Measurements from ENCODE around the gene KRTAP1-1.

Gene KRTAP1-1

DNA sequence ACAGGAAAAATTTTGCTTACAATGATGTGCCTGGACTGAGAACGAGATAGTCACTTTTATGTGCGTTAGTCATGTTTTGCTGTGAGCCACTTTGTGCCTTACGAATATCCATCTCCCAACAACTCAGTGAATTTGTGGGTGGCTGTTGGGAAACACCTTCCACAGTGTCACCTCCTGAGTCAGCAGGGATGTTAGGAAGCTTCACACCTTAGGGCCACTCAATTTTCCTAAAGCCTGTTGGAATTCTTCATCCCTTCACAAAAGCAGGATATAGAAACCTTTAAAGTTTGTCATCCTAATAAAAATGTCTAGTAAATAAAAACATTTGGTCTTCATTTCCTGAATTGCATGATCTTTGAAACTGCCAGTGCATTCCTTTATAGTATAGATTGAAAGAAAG, 28.1 kb downstream of the KRTAP1-1 start:
- Histone ChIP-seq H3K4me1 (ENCODE audit: control insufficient read depth in 1 of 2, insufficient read depth in 2 of 2, low read length in 2 of 2) (no peaks in the 10 kb centered on the region), H3K36me3 (ENCODE audit: control insufficient read depth in 1 of 2, insufficient read depth in 2 of 2, low read length in 2 of 2) (no peaks in the 10 kb centered on the region), H3K9me3 (ENCODE audit: control insufficient read depth in 1 of 2, low read length in 2 of 2) (no peaks in the 10 kb centered on the region), H3K4me3 (ENCODE audit: low read depth in 1 of 2, low read length in 2 of 2) (no peak overlapping the region), H3K9ac (ENCODE audit: low read depth in 1 of 2, low read length in 2 of 2) (no peak overlapping the region), H3K27ac (ENCODE audit: low read depth, low read length) (no peak overlapping the region), H3K27me3 (ENCODE audit: control insufficient read depth in 1 of 2, insufficient read depth in 2 of 2, low read length in 2 of 2) (no peaks in the 10 kb centered on the region)

DNA sequence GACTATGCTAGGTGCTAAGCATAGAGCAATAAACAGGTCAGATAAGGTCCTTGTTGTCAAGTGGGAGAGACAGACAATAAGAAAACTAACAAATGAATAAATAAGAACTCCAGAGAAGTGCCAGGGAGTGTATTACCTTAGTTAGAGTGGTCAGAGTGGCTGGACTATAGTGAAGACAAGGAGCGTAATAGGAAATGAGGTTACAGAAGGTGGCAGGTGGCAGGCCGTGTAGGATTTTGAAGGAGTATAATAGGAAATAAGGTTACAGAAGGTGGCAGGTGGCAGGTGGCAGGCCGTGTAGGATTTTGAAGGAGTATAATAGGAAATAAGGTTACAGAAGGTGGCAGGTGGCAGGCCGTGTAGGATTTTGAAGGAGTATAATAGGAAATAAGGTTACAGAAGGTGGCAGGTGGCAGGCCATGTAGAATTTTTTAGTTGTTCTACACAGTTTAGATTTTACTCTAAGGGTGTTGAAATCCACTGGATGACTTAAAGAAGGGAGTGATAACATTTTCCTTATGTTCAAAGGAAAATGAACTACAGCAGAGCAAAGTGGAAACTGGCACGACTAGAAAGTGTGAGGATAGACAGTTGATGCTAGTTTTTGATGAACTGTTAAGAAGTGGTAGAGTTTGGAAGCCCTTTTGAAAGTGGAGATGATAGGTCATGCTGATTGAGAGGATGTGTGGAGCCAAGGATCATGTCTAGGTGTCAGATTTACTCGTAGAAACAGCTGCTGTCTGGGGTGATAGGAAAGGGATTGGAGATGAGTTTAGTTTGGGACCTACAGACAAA, 28.7 kb downstream of the KRTAP1-1 start:
- Histone ChIP-seq H3K27me3 (ENCODE audit: control insufficient read depth in 1 of 2, insufficient read depth in 2 of 2, low read length in 2 of 2) (no peaks in the 10 kb centered on the region), H3K9ac (ENCODE audit: low read depth in 1 of 2, low read length in 2 of 2) (no peak overlapping the region), H3K27ac (ENCODE audit: low read depth, low read length) (no peak overlapping the region), H3K36me3 (ENCODE audit: control insufficient read depth in 1 of 2, insufficient read depth in 2 of 2, low read length in 2 of 2) (no peaks in the 10 kb centered on the region), H3K4me3 (ENCODE audit: low read depth in 1 of 2, low read length in 2 of 2) (no peak overlapping the region), H3K4me1 (ENCODE audit: control insufficient read depth in 1 of 2, insufficient read depth in 2 of 2, low read length in 2 of 2) (no peaks in the 10 kb centered on the region), H3K9me3 (ENCODE audit: control insufficient read depth in 1 of 2, low read length in 2 of 2) (no peaks in the 10 kb centered on the region)

DNA sequence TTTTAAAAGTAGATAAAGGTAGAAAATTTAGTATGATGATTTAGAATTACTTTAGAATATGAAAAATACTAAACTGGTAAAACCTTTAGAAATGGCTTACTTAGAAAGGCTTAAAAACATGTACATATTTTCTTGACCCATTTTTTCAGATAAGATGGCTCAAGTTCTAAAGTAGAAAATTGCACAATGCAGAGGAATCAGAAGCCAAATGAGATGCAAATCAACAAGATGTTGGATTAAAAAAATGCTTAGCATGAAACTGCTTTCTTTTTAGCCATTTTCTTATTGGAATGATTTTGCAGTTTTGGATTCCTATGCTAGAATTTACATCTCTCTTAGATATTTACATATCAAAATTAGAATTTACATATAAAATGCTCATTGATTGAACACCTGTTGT, 30.8 kb downstream of the KRTAP1-1 start:
- Histone ChIP-seq H3K4me3 (ENCODE audit: low read depth in 1 of 2, low read length in 2 of 2) (no peak overlapping the region), H3K27me3 (ENCODE audit: control insufficient read depth in 1 of 2, insufficient read depth in 2 of 2, low read length in 2 of 2) (no peaks in the 10 kb centered on the region), H3K9ac (ENCODE audit: low read depth in 1 of 2, low read length in 2 of 2) (no peak overlapping the region), H3K27ac (ENCODE audit: low read depth, low read length) (no peak overlapping the region), H3K9me3 (ENCODE audit: control insufficient read depth in 1 of 2, low read length in 2 of 2) (no peaks in the 10 kb centered on the region), H3K4me1 (ENCODE audit: control insufficient read depth in 1 of 2, insufficient read depth in 2 of 2, low read length in 2 of 2) (no peaks in the 10 kb centered on the region), H3K36me3 (ENCODE audit: control insufficient read depth in 1 of 2, insufficient read depth in 2 of 2, low read length in 2 of 2) (no peaks in the 10 kb centered on the region)

DNA sequence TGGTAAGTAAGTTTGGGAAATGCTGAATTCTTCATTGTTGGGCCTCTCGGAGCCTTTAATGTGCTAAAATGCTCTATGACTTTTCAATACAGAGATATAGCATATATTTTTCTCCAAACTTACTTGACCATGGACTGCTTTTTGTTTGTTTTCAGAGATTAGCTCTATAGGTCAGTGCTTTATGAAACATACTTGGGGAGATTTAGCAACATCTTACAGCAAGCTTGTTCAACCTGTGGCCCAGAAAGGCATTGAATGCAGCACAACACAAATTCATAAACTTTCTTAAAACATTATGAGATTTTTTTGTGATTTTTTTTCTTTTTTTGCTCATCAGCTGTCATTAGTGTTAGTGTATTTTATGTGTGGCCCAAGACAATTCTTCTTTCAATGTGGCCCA, 31.3 kb downstream of the KRTAP1-1 start:
- H3K27me3 ChIP-seq (ENCODE audit: control insufficient read depth in 1 of 2, insufficient read depth in 2 of 2, low read length in 2 of 2) = no peaks in the 10 kb centered on the region
- H3K4me1 ChIP-seq (ENCODE audit: control insufficient read depth in 1 of 2, insufficient read depth in 2 of 2, low read length in 2 of 2) = no peaks in the 10 kb centered on the region
- H3K27ac ChIP-seq (ENCODE audit: low read depth, low read length) = no peak overlapping the region
- H3K36me3 ChIP-seq (ENCODE audit: control insufficient read depth in 1 of 2, insufficient read depth in 2 of 2, low read length in 2 of 2) = no peaks in the 10 kb centered on the region
- H3K9ac ChIP-seq (ENCODE audit: low read depth in 1 of 2, low read length in 2 of 2) = no peak overlapping the region
- no peaks in the 10 kb centered on the region for H3K9me3 ChIP-seq (ENCODE audit: control insufficient read depth in 1 of 2, low read length in 2 of 2)
- no peak overlapping the region for H3K4me3 ChIP-seq (ENCODE audit: low read depth in 1 of 2, low read length in 2 of 2)

DNA sequence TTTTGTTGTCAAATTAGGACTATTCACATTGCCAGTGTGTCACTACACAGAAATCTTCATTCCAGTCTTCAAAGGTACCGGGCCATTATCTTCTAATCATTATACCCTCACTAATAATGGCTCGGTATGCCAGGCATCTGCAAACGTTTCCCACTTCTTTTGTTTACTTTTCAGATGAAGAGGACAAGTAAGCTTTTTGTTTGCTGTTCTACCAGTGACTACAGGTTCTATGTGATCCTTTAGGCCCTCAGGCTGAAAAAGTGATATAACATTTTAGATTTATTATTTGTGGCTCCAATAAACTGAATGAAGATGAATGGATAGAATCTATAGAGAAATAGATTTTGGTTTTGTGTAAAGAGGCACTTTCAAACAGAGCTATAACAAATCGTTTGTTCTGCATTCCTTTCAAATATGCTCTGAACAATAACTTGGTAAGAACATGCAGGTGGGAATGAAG, 31.9 kb downstream of the KRTAP1-1 start:
- no peaks in the 10 kb centered on the region for H3K4me1 ChIP-seq (ENCODE audit: control insufficient read depth in 1 of 2, insufficient read depth in 2 of 2, low read length in 2 of 2)
- no peak overlapping the region for H3K4me3 ChIP-seq (ENCODE audit: low read depth in 1 of 2, low read length in 2 of 2)
- no peak overlapping the region for H3K9ac ChIP-seq (ENCODE audit: low read depth in 1 of 2, low read length in 2 of 2)
- H3K9me3 ChIP-seq (ENCODE audit: control insufficient read depth in 1 of 2, low read length in 2 of 2) = no peaks in the 10 kb centered on the region
- no peak overlapping the region for H3K27ac ChIP-seq (ENCODE audit: low read depth, low read length)
- H3K27me3 ChIP-seq (ENCODE audit: control insufficient read depth in 1 of 2, insufficient read depth in 2 of 2, low read length in 2 of 2) = peaks cover 0 to 2% of the 10 kb centered on the region in 2 donors
- no peaks in the 10 kb centered on the region for H3K36me3 ChIP-seq (ENCODE audit: control insufficient read depth in 1 of 2, insufficient read depth in 2 of 2, low read length in 2 of 2)

DNA sequence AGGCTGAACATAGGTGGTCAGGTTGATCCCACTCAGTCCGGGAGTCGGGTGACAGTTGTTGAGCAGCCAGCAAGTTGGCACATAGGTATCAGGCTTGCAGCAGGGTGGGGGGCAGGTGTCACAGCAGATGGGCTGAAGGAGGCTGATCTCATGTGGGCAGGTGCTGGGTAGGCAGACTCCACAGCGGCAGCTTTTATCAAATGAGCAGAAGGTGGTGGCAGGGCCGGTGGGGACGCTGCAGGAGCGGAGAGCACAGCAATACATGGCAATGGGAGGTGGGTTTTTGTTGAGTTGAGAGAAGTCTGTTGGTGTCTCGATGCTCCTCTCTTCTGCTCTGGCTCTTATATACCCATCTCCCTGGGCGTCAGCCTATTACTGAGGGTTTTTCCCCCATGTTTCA, 32.4 kb downstream of the KRTAP1-1 start, which contains the start of gene KRTAP3-1:
KRTAP3-1 (minus strand) TSS at position 318 of the 400 bp plus-strand sequence; CDS start at position 264, 54 bp downstream.
- Histone ChIP-seq H3K36me3 (ENCODE audit: control insufficient read depth in 1 of 2, insufficient read depth in 2 of 2, low read length in 2 of 2) (no peaks in the 10 kb centered on the region), H3K4me1 (ENCODE audit: control insufficient read depth in 1 of 2, insufficient read depth in 2 of 2, low read length in 2 of 2) (no peaks in the 10 kb centered on the region), H3K4me3 (ENCODE audit: low read depth in 1 of 2, low read length in 2 of 2) (no peak within 1 kb of the TSS), H3K27ac (ENCODE audit: low read depth, low read length) (no peak within 1 kb of the TSS), H3K9me3 (ENCODE audit: control insufficient read depth in 1 of 2, low read length in 2 of 2) (no peaks in the 10 kb centered on the region), H3K27me3 (ENCODE audit: control insufficient read depth in 1 of 2, insufficient read depth in 2 of 2, low read length in 2 of 2) (peaks cover 0 to 4% of the 10 kb centered on the region in 2 donors), H3K9ac (ENCODE audit: low read depth in 1 of 2, low read length in 2 of 2) (no peak within 1 kb of the TSS)

DNA sequence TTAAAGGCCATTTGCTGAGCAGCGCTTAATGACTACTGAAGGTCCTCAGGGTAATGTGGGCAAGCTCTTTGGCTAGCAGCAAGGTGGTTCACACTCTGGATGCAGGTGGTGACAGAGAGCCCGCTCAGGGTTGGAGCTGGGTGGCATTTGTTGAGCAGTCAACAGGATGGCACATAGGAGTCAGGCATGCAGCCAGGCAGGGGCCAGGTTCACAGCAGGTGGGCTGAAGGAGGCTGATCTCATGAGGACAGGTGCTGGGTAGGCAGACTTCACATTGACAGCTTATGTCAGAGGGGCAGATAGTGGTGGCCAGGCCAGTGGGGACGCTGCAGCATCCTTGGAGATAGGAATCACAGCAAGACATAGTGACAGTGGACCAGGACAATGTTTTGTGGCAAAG, 36.9 kb downstream of the KRTAP1-1 start:
- H3K27me3 ChIP-seq (ENCODE audit: control insufficient read depth in 1 of 2, insufficient read depth in 2 of 2, low read length in 2 of 2) = peaks cover 0 to 9% of the 10 kb centered on the region in 2 donors
- no peaks in the 10 kb centered on the region for H3K9me3 ChIP-seq (ENCODE audit: control insufficient read depth in 1 of 2, low read length in 2 of 2)
- no peaks in the 10 kb centered on the region for H3K36me3 ChIP-seq (ENCODE audit: control insufficient read depth in 1 of 2, insufficient read depth in 2 of 2, low read length in 2 of 2)
- H3K9ac ChIP-seq (ENCODE audit: low read depth in 1 of 2, low read length in 2 of 2) = no peak overlapping the region
- no peak overlapping the region for H3K4me3 ChIP-seq (ENCODE audit: low read depth in 1 of 2, low read length in 2 of 2)
- H3K27ac ChIP-seq (ENCODE audit: low read depth, low read length) = no peak overlapping the region
- no peaks in the 10 kb centered on the region for H3K4me1 ChIP-seq (ENCODE audit: control insufficient read depth in 1 of 2, insufficient read depth in 2 of 2, low read length in 2 of 2)

DNA sequence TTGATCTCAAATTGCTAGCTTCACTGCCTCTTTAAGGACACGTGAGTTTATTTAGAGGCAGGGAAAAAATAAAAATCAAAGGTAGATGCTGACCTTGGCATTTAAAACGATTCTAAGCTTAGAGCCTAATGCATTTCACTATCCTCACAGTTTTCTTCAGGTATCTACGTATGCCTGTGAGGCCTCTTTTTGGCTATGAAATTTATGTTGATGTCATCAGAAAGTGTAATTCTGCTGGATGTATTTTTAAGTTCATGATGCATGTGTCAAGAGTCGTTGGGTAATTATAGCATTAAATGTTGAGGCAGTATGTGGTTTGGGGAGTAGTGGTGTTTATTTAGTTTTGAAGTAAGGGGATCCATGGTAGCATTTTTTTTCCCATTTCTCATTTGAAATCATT, 37.3 kb downstream of the KRTAP1-1 start:
- no peak overlapping the region for H3K27ac ChIP-seq (ENCODE audit: low read depth, low read length)
- H3K36me3 ChIP-seq (ENCODE audit: control insufficient read depth in 1 of 2, insufficient read depth in 2 of 2, low read length in 2 of 2) = no peaks in the 10 kb centered on the region
- H3K9ac ChIP-seq (ENCODE audit: low read depth in 1 of 2, low read length in 2 of 2) = no peak overlapping the region

DNA sequence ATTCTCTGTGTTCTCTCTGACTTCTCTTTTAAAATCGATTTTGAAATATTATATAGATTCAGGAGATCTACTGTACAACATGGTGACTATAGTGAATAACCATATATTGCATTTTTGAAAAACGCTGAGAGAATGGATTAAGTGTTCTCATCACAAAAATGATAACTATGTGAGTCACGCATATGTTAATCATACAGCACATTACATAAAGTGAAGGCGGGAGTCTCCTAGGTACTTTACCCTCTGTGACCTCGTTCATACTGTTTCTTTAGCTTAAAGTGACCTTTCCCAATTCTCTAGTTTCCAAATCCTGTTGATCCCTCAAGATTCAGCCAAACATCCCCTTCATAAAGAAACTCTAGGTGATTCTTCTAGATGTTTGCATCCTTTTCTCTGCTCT, 38.4 kb downstream of the KRTAP1-1 start:
- no peaks in the 10 kb centered on the region for H3K4me1 ChIP-seq (ENCODE audit: control insufficient read depth in 1 of 2, insufficient read depth in 2 of 2, low read length in 2 of 2)
- H3K4me3 ChIP-seq (ENCODE audit: low read depth in 1 of 2, low read length in 2 of 2) = no peak overlapping the region
- H3K36me3 ChIP-seq (ENCODE audit: control insufficient read depth in 1 of 2, insufficient read depth in 2 of 2, low read length in 2 of 2) = no peaks in the 10 kb centered on the region
- H3K9ac ChIP-seq (ENCODE audit: low read depth in 1 of 2, low read length in 2 of 2) = no peak overlapping the region
- H3K27ac ChIP-seq (ENCODE audit: low read depth, low read length) = no peak overlapping the region
- H3K9me3 ChIP-seq (ENCODE audit: control insufficient read depth in 1 of 2, low read length in 2 of 2) = no peaks in the 10 kb centered on the region
- H3K27me3 ChIP-seq (ENCODE audit: control insufficient read depth in 1 of 2, insufficient read depth in 2 of 2, low read length in 2 of 2) = peaks cover 0 to 9% of the 10 kb centered on the region in 2 donors

More for the DNA sequence above, 37.3 kb downstream of the KRTAP1-1 start:
- Histone ChIP-seq H3K27me3 (ENCODE audit: control insufficient read depth in 1 of 2, insufficient read depth in 2 of 2, low read length in 2 of 2) (peaks cover 0 to 9% of the 10 kb centered on the region in 2 donors), H3K9me3 (ENCODE audit: control insufficient read depth in 1 of 2, low read length in 2 of 2) (no peaks in the 10 kb centered on the region), H3K4me1 (ENCODE audit: control insufficient read depth in 1 of 2, insufficient read depth in 2 of 2, low read length in 2 of 2) (no peaks in the 10 kb centered on the region), H3K4me3 (ENCODE audit: low read depth in 1 of 2, low read length in 2 of 2) (no peak overlapping the region)

DNA sequence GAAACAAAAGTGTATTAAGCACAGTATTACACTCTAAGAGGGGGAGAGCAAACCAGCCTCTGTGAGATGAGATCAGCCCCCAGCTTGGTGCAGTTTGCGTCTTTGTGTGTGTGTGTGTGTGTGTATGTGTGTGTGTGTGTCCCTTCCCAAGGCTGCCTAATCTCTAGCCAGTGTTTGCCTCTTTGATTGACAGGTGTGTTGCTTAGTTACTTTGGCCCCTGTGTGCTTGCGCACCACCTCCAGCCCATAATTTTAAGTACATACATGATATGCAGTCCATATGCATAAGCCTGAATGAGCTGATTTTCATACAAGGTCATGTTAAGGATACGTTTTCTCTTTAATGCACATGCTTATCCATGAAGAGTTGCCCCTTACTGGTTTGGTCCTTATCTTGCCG, 39.5 kb downstream of the KRTAP1-1 start:
- no peaks in the 10 kb centered on the region for H3K36me3 ChIP-seq (ENCODE audit: control insufficient read depth in 1 of 2, insufficient read depth in 2 of 2, low read length in 2 of 2)
- H3K9ac ChIP-seq (ENCODE audit: low read depth in 1 of 2, low read length in 2 of 2) = no peak overlapping the region
- H3K27me3 ChIP-seq (ENCODE audit: control insufficient read depth in 1 of 2, insufficient read depth in 2 of 2, low read length in 2 of 2) = peaks cover 0 to 9% of the 10 kb centered on the region in 2 donors
- H3K9me3 ChIP-seq (ENCODE audit: control insufficient read depth in 1 of 2, low read length in 2 of 2) = no peaks in the 10 kb centered on the region
- no peaks in the 10 kb centered on the region for H3K4me1 ChIP-seq (ENCODE audit: control insufficient read depth in 1 of 2, insufficient read depth in 2 of 2, low read length in 2 of 2)
- no peak overlapping the region for H3K4me3 ChIP-seq (ENCODE audit: low read depth in 1 of 2, low read length in 2 of 2)
- no peak overlapping the region for H3K27ac ChIP-seq (ENCODE audit: low read depth, low read length)

All from duodenal mucosa (tissue), 2 donors.